Suppressor macrophage treated with lipopolysaccharide for 1 hour (primary cell): Measurements from ENCODE around the gene CERS3.

Experiments
- DNase-seq, 3 donors: peaks; one replicate each; pipeline ENCODE4 v3.0.0-alpha.2; 2020 to 2022

CERS3 gene

DNA sequence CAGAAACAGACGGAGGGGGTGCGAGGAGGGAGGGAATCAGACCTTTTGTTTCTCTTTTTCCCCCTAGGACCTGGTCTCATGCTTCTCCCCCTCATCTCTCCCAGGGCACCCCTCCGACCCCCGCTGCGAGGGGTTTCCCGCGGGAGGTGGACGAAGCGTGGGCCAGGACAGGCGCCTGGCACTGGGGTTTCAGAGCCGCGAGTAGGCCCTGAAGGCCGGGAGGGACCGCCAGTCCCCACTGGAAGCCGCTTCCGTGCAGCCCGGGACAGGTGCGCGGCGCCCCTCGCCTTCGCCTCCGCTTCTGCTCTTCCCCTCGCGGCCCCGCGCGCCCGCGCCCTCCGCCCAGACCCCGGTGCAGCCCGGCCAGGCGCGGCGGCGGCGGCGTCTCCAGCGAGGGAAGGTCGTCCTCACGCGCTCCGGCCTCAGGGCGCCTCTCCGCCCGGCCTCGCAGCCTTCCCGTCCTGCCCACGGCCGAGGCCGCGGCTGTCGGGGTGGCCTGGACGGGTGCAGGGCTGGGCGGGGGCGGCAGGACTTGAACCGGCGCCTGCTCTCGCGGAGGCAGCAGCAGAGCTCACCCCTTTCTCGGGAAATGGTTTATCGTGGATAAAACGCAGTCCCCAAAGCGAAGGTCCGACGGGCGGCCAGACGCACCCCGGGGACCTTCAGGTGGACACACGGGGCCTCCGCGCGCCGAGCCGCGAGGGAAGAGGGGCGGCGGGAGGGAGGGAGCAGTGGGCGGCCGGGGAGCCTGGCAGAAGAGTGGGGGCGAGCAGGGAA lies 155.4 kb downstream of the CERS3 start:
- no peak for DNase-seq

DNA sequence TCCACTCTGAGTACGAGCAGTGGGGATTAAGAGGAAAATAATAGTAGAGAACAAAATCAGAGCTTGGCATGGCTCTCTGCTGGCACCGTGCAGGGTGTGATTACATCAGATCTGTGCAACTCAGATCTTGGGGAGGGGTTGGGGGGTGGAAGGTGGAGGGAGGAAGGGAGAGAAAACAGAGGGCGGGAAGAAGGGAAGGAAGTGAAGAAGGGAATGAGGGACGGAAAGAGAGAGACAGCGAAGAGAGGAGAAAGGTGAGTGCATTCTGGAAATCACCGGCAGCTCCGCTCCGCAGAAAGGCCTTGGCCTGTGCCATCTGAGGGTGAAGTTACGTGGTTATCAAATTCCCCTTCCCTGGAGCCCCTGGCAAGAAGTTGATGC lies 156.0 kb downstream of the CERS3 start:
- no peak for DNase-seq

DNA sequence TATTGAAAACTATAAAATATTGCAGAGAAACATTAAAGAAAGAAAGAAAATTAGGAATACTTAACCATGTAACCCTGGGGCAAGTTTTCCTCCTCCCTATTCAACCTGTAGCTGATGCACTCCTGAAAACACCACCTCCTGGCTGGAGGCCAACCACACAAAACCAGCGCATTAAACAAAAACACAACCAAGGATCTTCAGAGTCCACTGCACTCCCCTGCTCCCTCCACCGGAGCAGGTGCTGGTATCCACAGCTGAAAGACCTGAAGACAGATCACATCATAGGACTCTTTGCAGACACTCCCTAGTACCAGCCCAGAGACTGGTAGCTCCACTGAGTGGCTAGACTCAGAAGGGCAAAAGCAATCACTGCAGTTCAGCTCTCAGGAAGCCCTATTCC lies 173.4 kb downstream of the CERS3 start:
- DNase-seq = no peak

DNA sequence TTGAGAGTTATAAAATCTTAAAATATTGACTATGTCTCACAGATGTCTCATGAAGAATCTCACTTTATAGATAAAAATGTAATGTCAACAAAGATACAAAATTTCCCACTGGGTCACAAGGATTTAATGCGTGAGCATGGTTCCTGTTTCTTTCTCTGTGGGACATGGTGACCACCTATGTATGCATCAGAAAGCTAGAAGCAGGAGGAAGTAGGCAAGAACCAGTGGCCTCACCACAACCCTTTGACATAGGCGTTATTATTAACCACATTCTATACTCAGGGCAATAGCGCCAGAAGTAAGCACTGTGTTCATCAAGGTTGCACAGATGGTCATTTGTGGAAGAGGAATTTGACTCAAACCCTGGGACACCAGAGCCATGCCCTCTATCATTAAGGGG lies 175.3 kb downstream of the CERS3 start:
- peak; percentile 71 to 89 (median 85) for DNase-seq

DNA sequence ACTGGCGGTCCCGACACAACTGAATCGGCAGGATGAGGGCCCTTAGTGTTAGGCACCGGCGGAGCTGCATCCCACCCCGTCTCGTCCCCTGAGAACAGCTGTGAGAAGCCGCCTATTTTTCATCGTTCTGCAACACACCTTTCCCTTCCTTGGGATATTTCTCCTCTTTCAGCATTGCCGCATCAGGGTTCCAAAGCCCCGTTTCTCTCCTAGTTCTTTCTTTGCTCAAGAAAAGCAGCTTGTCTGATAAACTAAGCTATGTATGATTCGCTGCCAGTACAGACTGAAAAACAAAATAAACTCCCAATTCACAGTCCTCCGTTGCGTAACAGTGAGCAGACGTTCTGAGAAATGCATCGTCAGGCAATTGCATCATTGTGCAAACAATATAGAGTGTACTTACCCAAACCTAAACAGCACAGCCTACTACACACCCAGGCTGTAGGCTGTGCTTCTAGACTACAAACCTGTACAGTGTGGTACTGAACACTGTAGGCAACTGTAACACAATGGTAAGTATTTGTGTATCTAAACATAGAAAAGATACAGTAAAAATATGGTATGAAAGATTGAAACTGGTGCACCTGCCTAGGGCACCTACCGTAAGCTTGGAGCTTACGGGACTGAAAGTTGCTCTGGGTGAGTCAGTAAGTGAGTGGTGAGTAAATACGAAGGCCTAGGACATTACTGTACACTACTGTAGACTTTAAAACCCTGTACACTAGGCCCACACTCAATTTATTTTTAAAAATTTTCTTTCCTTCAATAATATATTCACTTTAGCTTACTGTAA lies 178.1 kb downstream of the CERS3 start:
- DNase-seq = peak; percentile 56 to 78 (median 77)
